ENCODE results near the gene IBSP.

GRCh38 chr4:87783781-87784180, 15.6 kb upstream of the IBSP start:
- TF ChIP-seq, protein P1, sequence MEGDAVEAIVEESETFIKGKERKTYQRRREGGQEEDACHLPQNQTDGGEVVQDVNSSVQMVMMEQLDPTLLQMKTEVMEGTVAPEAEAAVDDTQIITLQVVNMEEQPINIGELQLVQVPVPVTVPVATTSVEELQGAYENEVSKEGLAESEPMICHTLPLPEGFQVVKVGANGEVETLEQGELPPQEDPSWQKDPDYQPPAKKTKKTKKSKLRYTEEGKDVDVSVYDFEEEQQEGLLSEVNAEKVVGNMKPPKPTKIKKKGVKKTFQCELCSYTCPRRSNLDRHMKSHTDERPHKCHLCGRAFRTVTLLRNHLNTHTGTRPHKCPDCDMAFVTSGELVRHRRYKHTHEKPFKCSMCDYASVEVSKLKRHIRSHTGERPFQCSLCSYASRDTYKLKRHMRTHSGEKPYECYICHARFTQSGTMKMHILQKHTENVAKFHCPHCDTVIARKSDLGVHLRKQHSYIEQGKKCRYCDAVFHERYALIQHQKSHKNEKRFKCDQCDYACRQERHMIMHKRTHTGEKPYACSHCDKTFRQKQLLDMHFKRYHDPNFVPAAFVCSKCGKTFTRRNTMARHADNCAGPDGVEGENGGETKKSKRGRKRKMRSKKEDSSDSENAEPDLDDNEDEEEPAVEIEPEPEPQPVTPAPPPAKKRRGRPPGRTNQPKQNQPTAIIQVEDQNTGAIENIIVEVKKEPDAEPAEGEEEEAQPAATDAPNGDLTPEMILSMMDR (IDR thresholded peaks at IDR 0.05; ENCODE audit: low read length) = no peak
- no peak for TF ChIP-seq EZH2 (optimal IDR thresholded peaks at IDR 0.05; ENCODE audit: low read depth, low read length)
